Left lobe of liver (tissue), 2 donors: ENCODE results near the gene BTN2A1. TPM values are rescaled to one million over a fixed set of nuclear protein-coding genes. Genes with fewer than 3 reads are reported as not detected.
"Not testable (repeated sequence)": the region's sequence is repeated elsewhere in the genome, so short reads cannot be mapped to it uniquely, and the experiment has no call there.

Experiments
- ATAC-seq: fragments of 200-7000 bp; cut with Tn5 transposase; one replicate; pipeline ENCODE4 v1.9.1; 2020; ENCODE audit warnings: mild to moderate bottlenecking, moderate library complexity
- DNase-seq: peaks from one replicate; pipeline ENCODE4 v3.0.0-alpha.2; 2020; ENCODE audit warnings: low spot score
- total RNA-seq: library from RNA; stranded (reverse); gene quantifications from one replicate; pipeline ENCODE4 v1.2.1, GENCODE V29; 2021
- donor health status: DM: no; HTN: no; CAD: no; lungs with moderate emphysema.
- donor health status: DM: no; HTN: yes; CAD: no.

The BTN2A1 gene
- total RNA-seq, 1 donor from 2014 or later = 5.0 TPM

- no peak for DNase-seq
- no peak for ATAC-seq
Measured at GRCh38 chr6:26431258-26432172, 26.2 kb upstream of the BTN2A1 start.

- ATAC-seq = peak; percentile 97
- DNase-seq = peak; percentile 55
Measured at GRCh38 chr6:26432627-26433201, 25.0 kb upstream of the BTN2A1 start.

- not testable (repeated sequence) for ATAC-seq, DNase-seq
Measured at GRCh38 chr6:26433680-26434079, 24.1 kb upstream of the BTN2A1 start.

- ATAC-seq (no peak), DNase-seq (no peak)
Measured at GRCh38 chr6:26436018-26436417, 21.7 kb upstream of the BTN2A1 start.

GRCh38 chr6:26437550-26437949, 20.2 kb upstream of the BTN2A1 start:
- ATAC-seq (no peak), DNase-seq (no peak)

- DNase-seq = no peak
- ATAC-seq = no peak
Measured at GRCh38 chr6:26438000-26438399, 19.8 kb upstream of the BTN2A1 start.

- ATAC-seq (no peak), DNase-seq (no peak)
Measured at GRCh38 chr6:26439151-26440125, 18.3 kb upstream of the BTN2A1 start.

- no peak for DNase-seq
- ATAC-seq = no peak
Measured at GRCh38 chr6:26440977-26441358, 16.8 kb upstream of the BTN2A1 start.

- DNase-seq = no peak
- ATAC-seq = no peak
Measured at GRCh38 chr6:26441977-26442376, 15.8 kb upstream of the BTN2A1 start.

GRCh38 chr6:26445934-26446667, 11.7 kb upstream of the BTN2A1 start:
- no peak for ATAC-seq
- DNase-seq = no peak

GRCh38 chr6:26447257-26447656, 10.5 kb upstream of the BTN2A1 start:
- peak; percentile 59 for ATAC-seq

GRCh38 chr6:26450240-26450639, 7.5 kb upstream of the BTN2A1 start:
- DNase-seq (no peak), ATAC-seq (no peak)

More at GRCh38 chr6:26447257-26447656, 10.5 kb upstream of the BTN2A1 start:
- no peak for DNase-seq

- ATAC-seq (no peak), DNase-seq (no peak)
Measured at GRCh38 chr6:26452631-26453235, 5.0 kb upstream of the BTN2A1 start.

GRCh38 chr6:26454631-26455030, 3.1 kb upstream of the BTN2A1 start:
- DNase-seq (no peak), ATAC-seq (no peak)

- DNase-seq (no peak), ATAC-seq (no peak)
Measured at GRCh38 chr6:26455357-26455970, 2.3 kb upstream of the BTN2A1 start.

GRCh38 chr6:26457264-26457805, 420 bp upstream of the BTN2A1 start:
- DNase-seq = no peak
- ATAC-seq = peak; percentile 66

- no peak for ATAC-seq
- DNase-seq = no peak
Measured at GRCh38 chr6:26459023-26459810, 1.5 kb downstream of the BTN2A1 start.

- DNase-seq, ATAC-seq: not testable (repeated sequence)
Measured at GRCh38 chr6:26461353-26461752, 3.6 kb downstream of the BTN2A1 start.
